SK-N-SH (cell line): ENCODE results near the gene OSBPL8.

Experiments
- EP300 ChIP-seq, 2 experiments: IDR thresholded peaks; 2 replicates each; pipeline versions ENCODE4 v1.4.0 to v1.6.1; 2012; ENCODE audit warnings: borderline replicate concordance in 1 of 2, low read depth in 1 of 2, low read length in 1 of 2
- MAX ChIP-seq: IDR thresholded peaks from 2 replicates; pipeline ENCODE4 v1.4.0; 2012; ENCODE audit warnings: low read depth

GRCh38 chr12:76445462-76445861 is 114.1 kb downstream of the OSBPL8 start:
- TF ChIP-seq MAX (no peak), EP300 (IDR thresholded peaks at IDR 0.05; ENCODE audit: borderline replicate concordance in 1 of 2, low read depth in 1 of 2, low read length in 1 of 2) (no peak)
